HG02571 (cell line): ENCODE data around the gene SUGCT.

ENCODE experiments used
- ATAC-seq: cut with Tn5 transposase; IDR thresholded peaks from one replicate; pipeline ENCODE4 v1.9.1; 2021; ENCODE audit warnings: mild to moderate bottlenecking, moderate library complexity; ENCODE audit not compliant: unreplicated experiment

Gene SUGCT

GRCh38 chr7:40549372-40550039 is 414.7 kb downstream of the SUGCT start:
- ATAC-seq, result no peak

DNA sequence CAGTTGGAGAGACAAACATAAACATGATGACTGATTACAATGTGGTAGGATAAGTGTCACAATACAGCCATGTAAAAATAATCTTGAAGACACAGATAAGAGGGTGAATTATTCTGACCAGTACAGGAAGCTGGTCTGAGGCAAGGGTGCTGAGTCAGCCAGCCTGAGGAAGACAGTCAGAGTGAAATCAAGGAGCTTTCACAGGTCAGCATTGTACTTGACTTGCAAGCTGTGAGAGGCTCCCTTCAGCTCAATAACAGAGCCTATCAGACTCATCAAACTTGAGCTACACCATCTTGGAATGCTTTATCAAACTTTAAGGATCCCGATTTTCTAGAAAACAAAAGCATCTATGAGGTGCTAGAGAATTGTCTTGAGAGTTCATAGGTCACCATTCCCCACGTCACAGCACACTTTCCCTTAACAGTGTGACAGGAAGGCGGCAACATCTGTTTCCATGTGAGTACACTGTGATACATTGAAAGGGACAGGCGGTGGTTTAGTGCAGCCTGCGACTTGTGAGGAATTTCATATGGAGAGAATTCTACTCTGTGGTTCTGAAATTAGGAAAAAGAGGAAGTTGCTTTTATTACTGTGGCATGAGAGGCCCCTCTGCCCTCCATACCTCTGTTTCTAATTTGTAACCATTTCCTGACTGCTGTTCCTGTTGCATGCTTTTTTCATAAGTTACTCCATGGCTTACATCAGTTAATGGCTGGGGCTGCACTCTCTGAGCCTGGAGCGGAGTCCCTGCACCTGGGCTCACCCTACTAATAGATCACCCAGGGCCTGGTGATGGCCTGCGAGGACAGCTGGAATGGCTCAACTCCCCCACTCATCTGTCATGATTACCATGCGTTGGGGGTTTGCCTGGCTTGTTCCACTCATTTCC is 417.1 kb downstream of the SUGCT start:
- ATAC-seq, result peak; percentile 72

GRCh38 chr7:40560672-40561071 is 425.9 kb downstream of the SUGCT start:
- ATAC-seq, result no peak

DNA sequence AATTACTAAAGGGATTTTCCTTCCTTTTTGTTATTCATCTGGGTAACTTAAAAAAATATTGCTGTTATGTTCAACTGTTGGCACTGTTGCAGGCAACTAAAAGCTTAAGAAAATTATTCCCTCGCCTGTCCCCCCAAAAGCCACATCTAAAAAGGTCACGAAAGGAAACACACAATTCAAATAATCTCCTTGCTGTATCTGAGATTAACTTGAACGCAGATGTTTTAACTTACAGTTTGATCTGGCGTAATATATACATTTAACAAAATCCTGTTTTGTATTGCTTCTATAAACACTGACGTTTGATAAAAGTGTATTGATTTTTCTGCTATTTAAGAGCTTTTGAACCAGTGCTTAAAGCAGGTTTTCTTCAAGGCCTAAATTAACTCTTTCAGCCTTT is 432.1 kb downstream of the SUGCT start:
- ATAC-seq, result no peak

GRCh38 chr7:40569326-40569725 is 434.5 kb downstream of the SUGCT start:
- no peak for ATAC-seq

DNA sequence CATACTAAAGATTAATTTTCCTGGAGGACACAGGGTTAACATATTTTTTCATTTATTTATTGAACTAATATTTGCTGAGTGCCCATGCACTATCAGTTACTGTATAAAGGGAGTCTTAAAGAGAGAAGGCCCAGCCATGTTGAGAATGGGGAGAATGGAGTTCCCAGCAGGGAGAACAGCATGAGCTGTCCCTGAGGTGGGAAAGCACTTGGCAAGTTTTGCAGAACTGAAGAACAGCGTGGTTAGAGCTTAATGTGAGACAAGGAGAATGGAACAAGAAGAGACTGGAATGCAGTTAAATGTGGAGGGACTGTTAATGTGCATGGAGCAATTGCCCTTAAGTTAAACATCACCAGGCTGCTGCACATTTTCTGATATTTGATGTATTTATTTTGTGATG is 435.4 kb downstream of the SUGCT start:
- no peak for ATAC-seq

GRCh38 chr7:40571796-40572195 is 437.0 kb downstream of the SUGCT start:
- no peak for ATAC-seq

- no peak for ATAC-seq
These were observed 438.1 kb downstream of the SUGCT start for GRCh38 chr7:40572810-40573465.

- no peak for ATAC-seq
These were observed 444.6 kb downstream of the SUGCT start for GRCh38 chr7:40579401-40579800.

- ATAC-seq, result no peak
These were observed 446.0 kb downstream of the SUGCT start for GRCh38 chr7:40580776-40581175.

DNA sequence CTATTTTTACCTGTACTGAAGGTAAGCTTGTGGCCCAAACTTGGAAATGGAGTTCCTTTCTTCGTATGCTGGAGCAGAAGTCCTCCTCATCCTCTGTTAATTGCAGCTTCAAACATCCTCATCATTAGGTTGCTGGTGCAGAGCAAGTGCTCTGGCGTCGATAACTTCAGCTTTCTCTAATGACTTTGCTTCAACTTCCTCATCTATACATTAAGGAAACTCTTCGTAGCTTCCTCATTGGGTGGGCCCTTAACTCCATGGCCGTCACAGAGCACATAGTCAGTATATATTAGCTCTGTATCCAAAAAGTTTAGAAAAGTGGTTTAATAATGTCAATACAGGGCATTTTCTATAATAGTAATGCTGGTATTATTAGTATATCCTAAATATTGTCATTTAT is 447.7 kb downstream of the SUGCT start:
- ATAC-seq, result no peak

- ATAC-seq, result no peak
These were observed 449.1 kb downstream of the SUGCT start for GRCh38 chr7:40583667-40584444.

- ATAC-seq, result no peak
These were observed 450.0 kb downstream of the SUGCT start for GRCh38 chr7:40584667-40585433.

DNA sequence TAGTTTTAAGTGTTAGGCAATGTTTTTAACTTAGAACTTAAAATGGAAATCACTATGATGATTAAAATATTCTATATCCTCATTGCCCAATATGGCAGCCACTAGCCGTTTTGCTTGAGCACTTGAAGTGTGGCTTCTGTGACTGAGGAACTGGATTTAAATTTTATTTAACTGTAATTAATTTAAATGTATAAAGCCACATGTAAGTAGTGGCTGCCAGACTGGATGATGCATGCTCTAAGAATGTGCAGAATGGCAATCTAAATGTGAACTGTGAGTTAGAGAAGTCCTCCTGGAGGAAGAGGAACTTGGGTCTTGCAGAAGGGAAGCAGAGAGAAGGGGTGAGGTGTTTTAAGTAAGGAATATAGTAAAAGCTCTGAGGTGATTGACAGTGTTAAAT is 451.4 kb downstream of the SUGCT start:
- no peak for ATAC-seq

GRCh38 chr7:40587419-40587818 is 452.6 kb downstream of the SUGCT start:
- no peak for ATAC-seq

DNA sequence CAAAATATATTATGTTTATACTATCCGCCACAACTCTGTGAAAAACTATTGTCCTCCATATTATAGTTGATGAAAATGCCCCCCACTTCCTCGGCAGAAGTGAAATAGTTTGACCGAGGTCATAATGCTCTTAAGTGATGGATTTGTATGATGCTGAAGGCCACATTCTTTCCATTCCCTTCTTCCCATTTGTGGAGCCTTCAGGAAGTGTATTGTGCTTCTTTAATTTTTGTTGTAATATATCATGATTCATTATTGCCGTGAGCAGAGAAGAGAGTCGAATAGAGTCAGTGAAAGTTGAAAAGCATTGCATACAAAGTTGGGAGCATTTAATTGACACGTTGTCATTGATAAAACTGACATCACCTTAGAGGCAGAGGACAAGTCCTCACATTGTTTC is 460.3 kb downstream of the SUGCT start:
- no peak for ATAC-seq

GRCh38 chr7:40595832-40596231 is 461.0 kb downstream of the SUGCT start:
- no peak for ATAC-seq

GRCh38 chr7:40597517-40597916 is 462.7 kb downstream of the SUGCT start:
- no peak for ATAC-seq

- ATAC-seq, result no peak
These were observed 464.1 kb downstream of the SUGCT start for GRCh38 chr7:40598915-40599314.

- ATAC-seq, result no peak
These were observed 465.0 kb downstream of the SUGCT start for GRCh38 chr7:40599836-40600235.
